NCI-H2227 treated with DMSO at 0.1 percent for 48 hours (cell line): ENCODE data around the gene CCDC43.
"Not testable (repeated sequence)": the region's sequence is repeated elsewhere in the genome, so short reads cannot be mapped to it uniquely, and the experiment has no call there.

Experiments used
- DNase-seq: peaks from one replicate; lab custom pipeline; 2025; lab: John Stamatoyannopoulos, UW

CCDC43 gene

GRCh38 chr17:44689477-44690217 is at the start of gene CCDC43:
CCDC43 (minus strand) TSS chr17:44689776; CDS start chr17:44689753, 23 bp downstream.
- peak; percentile 96 for DNase-seq

GRCh38 chr17:44738214-44738906 is 48.8 kb upstream of the CCDC43 start:
- DNase-seq, result no peak

- no peak for DNase-seq
Measured at GRCh38 chr17:44736551-44737240, 47.1 kb upstream of the CCDC43 start.

GRCh38 chr17:44734272-44734671 is 44.7 kb upstream of the CCDC43 start:
- no peak for DNase-seq

- peak; percentile 24 for DNase-seq
Measured at GRCh38 chr17:44733753-44734152, 44.2 kb upstream of the CCDC43 start.

- DNase-seq, result not testable (repeated sequence)
Measured at GRCh38 chr17:44726121-44726520, 36.5 kb upstream of the CCDC43 start.

GRCh38 chr17:44722254-44722653 is 32.7 kb upstream of the CCDC43 start:
- DNase-seq, result no peak

GRCh38 chr17:44719444-44719843 is 29.9 kb upstream of the CCDC43 start:
- no peak for DNase-seq

GRCh38 chr17:44708401-44709263 is 19.1 kb upstream of the CCDC43 start, which contains the start of gene DBF4B:
DBF4B (plus strand) TSS chr17:44708665; CDS start chr17:44708821, 156 bp downstream.
- DNase-seq, result peak; percentile 91

GRCh38 chr17:44707755-44708400 is 18.3 kb upstream of the CCDC43 start:
- peak; percentile 33 for DNase-seq

- not testable (repeated sequence) for DNase-seq
Measured at GRCh38 chr17:44700288-44700687, 10.7 kb upstream of the CCDC43 start.

GRCh38 chr17:44693609-44694008 is 4.0 kb upstream of the CCDC43 start:
- DNase-seq, result no peak

GRCh38 chr17:44690746-44691306 is 1.2 kb upstream of the CCDC43 start:
- peak; percentile 35 for DNase-seq

- no peak for DNase-seq
Measured at GRCh38 chr17:44688675-44689476, 700 bp downstream of the CCDC43 start.

GRCh38 chr17:44688200-44688599 is 1.4 kb downstream of the CCDC43 start:
- no peak for DNase-seq

- no peak for DNase-seq
Measured at GRCh38 chr17:44687756-44688155, 1.8 kb downstream of the CCDC43 start.

GRCh38 chr17:44683303-44683702 is 6.3 kb downstream of the CCDC43 start:
- DNase-seq, result not testable (repeated sequence)

- DNase-seq, result no peak
Measured at GRCh38 chr17:44677136-44677535, 12.4 kb downstream of the CCDC43 start.

GRCh38 chr17:44673893-44674292 is 15.7 kb downstream of the CCDC43 start:
- no peak for DNase-seq

GRCh38 chr17:44672479-44673093 is 17.0 kb downstream of the CCDC43 start:
- peak; percentile 9 for DNase-seq
